ENCODE measurements around the gene TLN1. TPM values are rescaled to one million over a fixed set of nuclear protein-coding genes. Genes with fewer than 3 reads are reported as not detected.

TLN1 gene
- total and polyA plus RNA-seq, 2 of the 4 experiments (the other 2 are of a cell fraction), result 228 to 346 TPM

DNA sequence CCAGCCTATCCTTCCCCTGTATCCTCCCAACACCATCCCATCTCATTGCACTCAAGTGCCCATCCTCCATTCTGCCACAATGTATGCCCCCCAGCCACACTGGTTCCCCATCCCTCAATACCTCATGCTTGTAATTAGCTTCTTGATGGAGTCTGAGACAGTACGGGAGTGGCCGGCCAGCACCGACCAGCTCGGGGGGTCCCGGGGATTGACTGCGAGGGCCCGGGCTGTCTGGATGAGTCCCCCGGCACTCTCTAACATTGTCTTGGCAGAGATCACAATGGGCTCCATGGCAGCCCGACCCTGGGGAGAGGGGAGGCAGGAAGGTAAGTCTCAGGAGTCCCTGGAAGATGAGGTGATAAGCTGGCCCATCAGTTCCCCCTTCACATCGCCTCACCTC lies 25.0 kb downstream of the TLN1 start:
- BruUV-seq (replicated peaks), result no TSS peak
- H2BK120ac ChIP-seq (ENCODE audit: low read depth, low read length), result no peak overlapping the region
- ChIA-PET CTCF (interaction anchor here (0.6 kb wide), 1 partner anchor 39 kb away, joined by 4 read pairs; no protein-coding TSS in a partner anchor), POLR2A (ENCODE audit: unreplicated experiment) (no interaction called here)
- in situ Hi-C loops (cut with MboI; ENCODE audit: low sequenced_read_pairs) (no loop called here), dilution Hi-C loops (cut with HindIII; ENCODE audit: low sequenced_read_pairs, unreplicated experiment) (no loop called here), intact Hi-C loops (cut with micrococcal nuclease) (no loop called here)
- H3K23ac ChIP-seq (ENCODE audit: low read depth, low read length), result no peak overlapping the region
- no peak overlapping the region for H2AK5ac ChIP-seq (ENCODE audit: low read depth, low read length)
- no peaks in the 10 kb centered on the region for H3K9me3 ChIP-seq (ENCODE audit: control insufficient read depth, insufficient read depth, low read length)
- no peak overlapping the region for H3K56ac ChIP-seq (ENCODE audit: extremely low read depth, insufficient read depth, low read length)
- H3K27me3 ChIP-seq (ENCODE audit: control insufficient read depth, insufficient read depth, low read length), result no peaks in the 10 kb centered on the region
- no peak overlapping the region for H2BK15ac ChIP-seq (ENCODE audit: low read depth, low read length)
- TF ChIP-seq SMC3 (IDR thresholded peaks at IDR 0.05; ENCODE audit: low read depth, low read length) (no peak), FOS (IDR thresholded peaks at IDR 0.05; ENCODE audit: low read depth, low read length) (no peak), RCOR1 (IDR thresholded peaks at IDR 0.05; ENCODE audit: insufficient replicate concordance, low read length) (no peak), RAD21 (IDR thresholded peaks at IDR 0.05; ENCODE audit: low read length) (no peak), MXI1 (IDR thresholded peaks at IDR 0.05; ENCODE audit: borderline replicate concordance, low read depth, low read length) (no peak), POLR2A (IDR thresholded peaks at IDR 0.05; ENCODE audit: low read depth, low read length) (no peak), MAFK (IDR thresholded peaks at IDR 0.05; ENCODE audit: low read depth, low read length) (no peak), CHD1 (IDR thresholded peaks at IDR 0.05; ENCODE audit: low read depth, low read length) (no peak), NFE2L2 (IDR thresholded peaks at IDR 0.05; ENCODE audit: low read depth, low read length) (no peak), BHLHE40 (IDR thresholded peaks at IDR 0.05; ENCODE audit: low read depth, low read length) (no peak), MAZ (IDR thresholded peaks at IDR 0.05; ENCODE audit: borderline replicate concordance, low read depth, low read length) (no peak), RFX5 (IDR thresholded peaks at IDR 0.05; ENCODE audit: low read depth, low read length) (no peak), CEBPB (IDR thresholded peaks at IDR 0.05; ENCODE audit: low read depth, low read length) (no peak)
- TF ChIP-seq, protein P1, sequence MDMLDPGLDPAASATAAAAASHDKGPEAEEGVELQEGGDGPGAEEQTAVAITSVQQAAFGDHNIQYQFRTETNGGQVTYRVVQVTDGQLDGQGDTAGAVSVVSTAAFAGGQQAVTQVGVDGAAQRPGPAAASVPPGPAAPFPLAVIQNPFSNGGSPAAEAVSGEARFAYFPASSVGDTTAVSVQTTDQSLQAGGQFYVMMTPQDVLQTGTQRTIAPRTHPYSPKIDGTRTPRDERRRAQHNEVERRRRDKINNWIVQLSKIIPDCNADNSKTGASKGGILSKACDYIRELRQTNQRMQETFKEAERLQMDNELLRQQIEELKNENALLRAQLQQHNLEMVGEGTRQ (IDR thresholded peaks at IDR 0.05; ENCODE audit: low read depth, low read length), result no peak
- TF ChIP-seq, protein P2, sequence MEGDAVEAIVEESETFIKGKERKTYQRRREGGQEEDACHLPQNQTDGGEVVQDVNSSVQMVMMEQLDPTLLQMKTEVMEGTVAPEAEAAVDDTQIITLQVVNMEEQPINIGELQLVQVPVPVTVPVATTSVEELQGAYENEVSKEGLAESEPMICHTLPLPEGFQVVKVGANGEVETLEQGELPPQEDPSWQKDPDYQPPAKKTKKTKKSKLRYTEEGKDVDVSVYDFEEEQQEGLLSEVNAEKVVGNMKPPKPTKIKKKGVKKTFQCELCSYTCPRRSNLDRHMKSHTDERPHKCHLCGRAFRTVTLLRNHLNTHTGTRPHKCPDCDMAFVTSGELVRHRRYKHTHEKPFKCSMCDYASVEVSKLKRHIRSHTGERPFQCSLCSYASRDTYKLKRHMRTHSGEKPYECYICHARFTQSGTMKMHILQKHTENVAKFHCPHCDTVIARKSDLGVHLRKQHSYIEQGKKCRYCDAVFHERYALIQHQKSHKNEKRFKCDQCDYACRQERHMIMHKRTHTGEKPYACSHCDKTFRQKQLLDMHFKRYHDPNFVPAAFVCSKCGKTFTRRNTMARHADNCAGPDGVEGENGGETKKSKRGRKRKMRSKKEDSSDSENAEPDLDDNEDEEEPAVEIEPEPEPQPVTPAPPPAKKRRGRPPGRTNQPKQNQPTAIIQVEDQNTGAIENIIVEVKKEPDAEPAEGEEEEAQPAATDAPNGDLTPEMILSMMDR (conservative IDR thresholded peaks at IDR 0.05; ENCODE audit: low read depth, low read length), result no peak
- TF ChIP-seq, protein P3, sequence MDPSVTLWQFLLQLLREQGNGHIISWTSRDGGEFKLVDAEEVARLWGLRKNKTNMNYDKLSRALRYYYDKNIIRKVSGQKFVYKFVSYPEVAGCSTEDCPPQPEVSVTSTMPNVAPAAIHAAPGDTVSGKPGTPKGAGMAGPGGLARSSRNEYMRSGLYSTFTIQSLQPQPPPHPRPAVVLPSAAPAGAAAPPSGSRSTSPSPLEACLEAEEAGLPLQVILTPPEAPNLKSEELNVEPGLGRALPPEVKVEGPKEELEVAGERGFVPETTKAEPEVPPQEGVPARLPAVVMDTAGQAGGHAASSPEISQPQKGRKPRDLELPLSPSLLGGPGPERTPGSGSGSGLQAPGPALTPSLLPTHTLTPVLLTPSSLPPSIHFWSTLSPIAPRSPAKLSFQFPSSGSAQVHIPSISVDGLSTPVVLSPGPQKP (IDR thresholded peaks at IDR 0.05; ENCODE audit: borderline replicate concordance, low read depth, low read length), result no peak
- no peak overlapping the region for H3K14ac ChIP-seq (replicated peaks; ENCODE audit: low read depth, low read length)
- H2AFZ ChIP-seq (replicated peaks; ENCODE audit: low read length, poor library complexity), result peak overlapping the region; percentile 27
- H3K27ac ChIP-seq (ENCODE audit: insufficient read depth, low read length), result no peak overlapping the region
- no peak overlapping the region for H3K9ac ChIP-seq (ENCODE audit: low read depth, low read length)
- no peaks in the 10 kb centered on the region for H3K4me1 ChIP-seq (ENCODE audit: control insufficient read depth, insufficient read depth, low read length)
- peaks cover 18% of the 10 kb centered on the region for H4K20me1 ChIP-seq (ENCODE audit: insufficient read depth, low read length)
- H4K8ac ChIP-seq (ENCODE audit: low read depth in 2 of 2, low read length in 2 of 2), result no peak overlapping the region
- H2AK9ac ChIP-seq (replicated peaks; ENCODE audit: low read depth, low read length, poor library complexity), result no peak overlapping the region
- no peak for DNase-seq
- peaks cover 85% of the 10 kb centered on the region for H3K36me3 ChIP-seq (ENCODE audit: control insufficient read depth, insufficient read depth, low read length)
- H4K5ac ChIP-seq (ENCODE audit: low read depth, low read length), result no peak overlapping the region
- WGBS, 2 experiments (ENCODE audit: extremely low coverage in 2 of 2, insufficient read length in 1 of 2), result 100% methylated on average over 7 of the region's 10 CpGs; no CpG with 5 or more reads in 1 of the 2 experiments
- H4K91ac ChIP-seq (ENCODE audit: insufficient read depth, low read depth, low read length), result no peak overlapping the region
- H3K4me3 ChIP-seq (ENCODE audit: insufficient read depth, low read depth, low read length), result no peak overlapping the region
- H2BK20ac ChIP-seq (ENCODE audit: low read depth, low read length), result no peak overlapping the region
- no peak for ATAC-seq (ENCODE audit: low read depth)
- H3K79me1 ChIP-seq (ENCODE audit: low read depth in 1 of 2, low read length in 2 of 2), result peaks cover 58 to 74% of the 10 kb centered on the region in 2 experiments
- peaks cover 7% of the 10 kb centered on the region for H3K9me1 ChIP-seq (ENCODE audit: insufficient read depth, low read length)
- H3K4me2 ChIP-seq (ENCODE audit: low read depth, low read length), result no peak overlapping the region
- H3K18ac ChIP-seq (ENCODE audit: low read depth, low read length), result no peak overlapping the region
- no peak overlapping the region for H2BK5ac ChIP-seq (ENCODE audit: low read depth, low read length, poor library complexity, severe bottlenecking)
- no peak overlapping the region for H3K4ac ChIP-seq (ENCODE audit: low read depth, low read length)
